ENCODE results near the gene MOG.

The MOG gene

GRCh38 chr6:29702519-29703103 is 45.7 kb downstream of the MOG start:
- Histone ChIP-seq H3K4me1 (ENCODE audit: insufficient read depth, low read length) (no peaks in the 10 kb centered on the region), H3K9me3 (ENCODE audit: insufficient read depth, low read length, severe bottlenecking) (no peaks in the 10 kb centered on the region), H3K27ac (ENCODE audit: low read length) (no peak overlapping the region), H3K4me3 (ENCODE audit: low read depth in 1 of 2, low read length in 2 of 2) (no peak overlapping the region), H3K4me2 (ENCODE audit: insufficient read depth, low read length) (no peak overlapping the region), H3K9ac (ENCODE audit: low read depth, low read length) (no peak overlapping the region), H4K20me1 (ENCODE audit: insufficient read depth, low read length) (0 out of 2 replicates have a peak, but pooled peaks cover 2% of the 10 kb centered on the region), H3K36me3 (ENCODE audit: insufficient read depth, low read length) (no peaks in the 10 kb centered on the region), H3K79me2 (ENCODE audit: insufficient read depth, low read length) (no peaks in the 10 kb centered on the region), H2AFZ (ENCODE audit: low read depth, low read length) (no peak overlapping the region), H3K27me3 (ENCODE audit: insufficient read depth, low read length, poor library complexity) (peaks cover 20% of the 10 kb centered on the region)
- DNase-seq (peak; percentile 42), ATAC-seq (ENCODE audit: insufficient read depth, low read depth) (peak; percentile 66)
- peak; percentile 68 for TF ChIP-seq CTCF (IDR thresholded peaks at IDR 0.05; ENCODE audit: borderline replicate concordance, extremely low read depth, low read length, poor library complexity, severe bottlenecking)
- TF ChIP-seq EZH2 (IDR thresholded peaks at IDR 0.05; ENCODE audit: borderline replicate concordance, low read depth, low read length, severe bottlenecking): no peak

- Histone ChIP-seq H3K4me1 (ENCODE audit: insufficient read depth, low read length) (peaks cover 25% of the 10 kb centered on the region), H3K27me3 (ENCODE audit: insufficient read depth, low read length, poor library complexity) (peaks cover 18% of the 10 kb centered on the region), H3K36me3 (ENCODE audit: insufficient read depth, low read length) (no peaks in the 10 kb centered on the region), H3K9ac (ENCODE audit: low read depth, low read length) (no peak overlapping the region), H2AFZ (ENCODE audit: low read depth, low read length) (no peak overlapping the region), H3K9me3 (ENCODE audit: insufficient read depth, low read length, severe bottlenecking) (no peaks in the 10 kb centered on the region), H3K4me3 (ENCODE audit: low read depth in 1 of 2, low read length in 2 of 2) (no peak overlapping the region), H3K79me2 (ENCODE audit: insufficient read depth, low read length) (no peaks in the 10 kb centered on the region), H4K20me1 (ENCODE audit: insufficient read depth, low read length) (0 out of 2 replicates have a peak, but pooled peaks cover 6% of the 10 kb centered on the region), H3K27ac (ENCODE audit: low read length) (no peak overlapping the region), H3K4me2 (ENCODE audit: insufficient read depth, low read length) (no peak overlapping the region)
- ATAC-seq (ENCODE audit: insufficient read depth, low read depth): no peak
- peak; percentile 69 for TF ChIP-seq CTCF (IDR thresholded peaks at IDR 0.05; ENCODE audit: borderline replicate concordance, extremely low read depth, low read length, poor library complexity, severe bottlenecking)
- no peak for TF ChIP-seq EZH2 (IDR thresholded peaks at IDR 0.05; ENCODE audit: borderline replicate concordance, low read depth, low read length, severe bottlenecking)
- DNase-seq: peak; percentile 21
These were observed 48.7 kb downstream of the MOG start for GRCh38 chr6:29705389-29706231.

DNA sequence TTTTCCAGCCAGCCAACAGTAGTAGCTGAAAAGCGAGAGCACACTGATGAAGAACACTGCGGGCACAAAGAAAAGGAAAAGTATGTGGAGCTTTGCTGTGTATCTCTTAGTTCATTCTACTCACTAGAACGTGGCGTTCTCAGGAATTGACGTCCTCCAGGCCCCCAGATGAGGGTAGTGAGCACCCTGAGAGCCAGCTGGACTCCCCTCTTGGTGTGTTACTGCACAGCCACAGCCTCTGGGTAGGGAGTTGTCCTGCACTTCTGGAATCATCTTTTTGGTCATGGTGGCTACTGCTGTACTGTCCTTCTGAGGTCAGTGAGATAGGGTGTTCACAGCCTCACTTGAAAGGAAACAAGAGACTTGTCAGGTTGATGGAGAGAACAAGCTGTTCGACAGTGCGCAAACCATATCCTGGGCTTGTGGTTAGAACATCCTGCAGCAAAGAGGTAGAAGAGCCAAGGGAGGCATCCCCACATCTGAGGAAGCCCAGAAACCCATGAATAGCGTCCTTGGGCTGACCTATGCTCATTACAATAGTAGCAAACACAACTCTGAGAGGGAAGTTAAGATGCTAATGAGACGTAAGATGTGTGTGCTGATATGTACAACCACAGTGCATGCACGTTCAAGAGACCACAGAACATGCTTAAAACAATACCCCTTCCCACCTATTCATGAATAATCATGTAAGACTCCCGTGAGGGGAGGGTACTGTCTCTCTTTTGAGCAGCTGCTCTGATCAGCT is 51.7 kb downstream of the MOG start:
- H3K36me3 ChIP-seq (ENCODE audit: insufficient read depth, low read length): no peaks in the 10 kb centered on the region
- peaks cover 12% of the 10 kb centered on the region for H3K27me3 ChIP-seq (ENCODE audit: insufficient read depth, low read length, poor library complexity)

More for the DNA sequence above, 51.7 kb downstream of the MOG start:
- DNase-seq (peak; percentile 85), ATAC-seq (ENCODE audit: insufficient read depth, low read depth) (peak; percentile 98)
- no peaks in the 10 kb centered on the region for H3K9me3 ChIP-seq (ENCODE audit: insufficient read depth, low read length, severe bottlenecking)
- TF ChIP-seq CTCF (IDR thresholded peaks at IDR 0.05; ENCODE audit: borderline replicate concordance, extremely low read depth, low read length, poor library complexity, severe bottlenecking) (no peak), EZH2 (IDR thresholded peaks at IDR 0.05; ENCODE audit: borderline replicate concordance, low read depth, low read length, severe bottlenecking) (no peak)
- 0 out of 2 replicates have a peak, but pooled peaks cover 4% of the 10 kb centered on the region for H4K20me1 ChIP-seq (ENCODE audit: insufficient read depth, low read length)
- no peaks in the 10 kb centered on the region for H3K79me2 ChIP-seq (ENCODE audit: insufficient read depth, low read length)
- no peak overlapping the region for H3K27ac ChIP-seq (ENCODE audit: low read length)
- peak overlapping the region in 1 of 2 experiments; percentile 43; a peak in 2 of 4 replicates for H3K4me3 ChIP-seq (ENCODE audit: low read depth in 1 of 2, low read length in 2 of 2)
- peaks cover 31% of the 10 kb centered on the region for H3K4me1 ChIP-seq (ENCODE audit: insufficient read depth, low read length)
- H3K4me2 ChIP-seq (ENCODE audit: insufficient read depth, low read length): peak overlapping the region; percentile 61
- H3K9ac ChIP-seq (ENCODE audit: low read depth, low read length): no peak overlapping the region
- no peak overlapping the region for H2AFZ ChIP-seq (ENCODE audit: low read depth, low read length)
